Spleen (tissue), 7 donors: ENCODE results near the gene OSTF1.

ENCODE experiments used
- CTCF ChIP-seq, 11 experiments: fragments of 200-600 bp in 7 of 11; fragments of 450-650 bp in 4 of 11; sonication (generic) in 4 of 11; IDR thresholded peaks in 8 of 11; conservative IDR thresholded peaks in 3 of 11; 1 replicate in 7 of 11; 2 replicates in 4 of 11; pipeline versions ENCODE4 v1.4.0 to v1.8.0; 2016 to 2021; ENCODE audit warnings: antibody characterized with exemption in 11 of 11, inconsistent platforms in 4 of 11, mild to moderate bottlenecking in 1 of 11
- POLR2A ChIP-seq, 3 donors: fragments of 450-650 bp; IDR thresholded peaks; one replicate each; pipeline ENCODE4 v1.5.1; 2017; ENCODE audit warnings: antibody characterized with exemption in 3 of 3, mild to moderate bottlenecking in 1 of 3
- POLR2AphosphoS5 ChIP-seq, 3 donors: sonication (generic); formaldehyde crosslinking; IDR thresholded peaks; one replicate each; pipeline ENCODE4 v1.5.1; 2017; ENCODE audit warnings: antibody characterized with exemption in 3 of 3
- donor health status: DM: no; HTN: no; CAD: no; lungs with moderate emphysema.
- donor health status: DM: no; HTN: no; CAD: no.
- donor health status: DM: no; HTN: no; CAD: no.

DNA sequence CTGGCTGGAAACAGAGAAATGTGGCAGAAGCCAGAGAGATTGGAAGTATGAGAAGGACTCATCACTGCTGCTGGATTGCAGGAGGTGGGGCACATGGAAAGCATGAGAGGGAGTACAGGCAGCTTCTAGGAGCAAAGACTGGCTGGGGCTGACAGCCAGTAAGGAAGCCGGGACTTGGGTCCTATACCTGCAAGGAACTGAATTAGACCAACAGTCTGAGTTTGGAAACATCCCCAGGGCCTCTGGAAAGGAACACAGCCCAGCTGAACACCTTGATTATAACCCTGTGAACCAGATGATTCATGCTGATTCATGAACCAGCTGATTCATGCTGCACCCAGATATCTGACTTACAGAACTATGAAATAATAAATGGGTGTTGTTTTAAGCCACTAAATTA, 93.4 kb downstream of the OSTF1 start:
- TF ChIP-seq POLR2A (IDR thresholded peaks at IDR 0.05) (no peak), CTCF (IDR thresholded peaks at IDR 0.05 in 8 of 11, conservative IDR thresholded peaks at IDR 0.05 in 3 of 11) (no peak), POLR2AphosphoS5 (IDR thresholded peaks at IDR 0.05) (no peak)
